Activated CD8-positive, alpha-beta memory T cell treated with anti-CD3 and anti-CD28 coated beads, Interleukin-2, amount 10 ng/mL, durations not matched to agents 7 days and 5 days (primary cell): Measurements from ENCODE around the gene PIK3R5. TPM values are rescaled to one million over a fixed set of nuclear protein-coding genes. Genes with fewer than 3 reads are reported as not detected.
A peak's percentile ranks its signal among the peaks of the same experiment; 100 is the strongest.

ENCODE experiments used
- ATAC-seq: fragments of 150-1000 bp; cut with Tn5 transposase; one replicate; pipeline ENCODE4 v1.10.0; 2021; ENCODE audit warnings: moderate library complexity
- CTCF ChIA-PET: fragments of 350-600 bp; sonication (Branson Sonifier 250); formaldehyde crosslinking; loops from one replicate; lab custom pipeline; 2021; ENCODE audit warnings: antibody characterized with exemption; lab: Charles Lee
- DNase-seq: peaks from one replicate; pipeline ENCODE4 v3.0.0-alpha.2; 2020
- H3K27ac Mint-ChIP-seq: one replicate; pipeline ENCODE4 v1.8.0; 2021; ENCODE audit warnings: mild to moderate bottlenecking, mixed read lengths
- H3K27me3 Mint-ChIP-seq: one replicate; pipeline ENCODE4 v1.8.0; 2021; ENCODE audit warnings: mixed read lengths
- H3K36me3 Mint-ChIP-seq: one replicate; pipeline ENCODE4 v1.8.0; 2021; ENCODE audit warnings: mild to moderate bottlenecking, mixed read lengths
- H3K4me1 Mint-ChIP-seq: one replicate; pipeline ENCODE4 v1.8.0; 2021; ENCODE audit warnings: mixed read lengths
- H3K4me3 Mint-ChIP-seq: one replicate; pipeline ENCODE4 v1.8.0; 2021; ENCODE audit warnings: mild to moderate bottlenecking, moderate library complexity, mixed read lengths
- H3K9me3 Mint-ChIP-seq: one replicate; pipeline ENCODE4 v1.8.0; 2022; ENCODE audit warnings: low read depth, mixed read lengths
- total RNA-seq, 2 experiments: library from RNA; stranded (reverse); gene quantifications; one replicate each; pipeline ENCODE4 v1.2.3, GENCODE V29; 2021

PIK3R5 gene
- total RNA-seq, 2 experiments from 2014 or later = 48.9 to 51.2 TPM

DNA sequence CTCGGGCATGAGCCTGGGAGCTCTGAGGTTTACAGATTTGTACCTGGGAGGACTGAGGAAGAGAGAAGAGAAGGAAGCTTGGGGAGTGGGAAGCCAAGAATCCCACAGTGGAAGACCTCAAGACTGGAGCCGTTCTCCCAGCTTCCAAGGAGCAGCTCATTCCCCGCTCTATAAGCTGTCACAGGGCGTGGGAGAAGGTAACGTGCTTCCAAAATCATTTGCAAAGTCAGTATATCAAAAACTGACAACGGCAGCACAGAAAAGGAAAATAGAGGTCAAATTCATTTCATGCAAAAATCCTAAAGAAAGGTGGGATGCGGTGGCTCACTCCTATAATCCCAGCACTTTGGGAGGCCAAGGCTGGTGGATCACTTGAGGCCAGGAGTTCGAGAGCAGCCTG is 7.8 kb downstream of the PIK3R5 start:
- DNase-seq (no peak), ATAC-seq (no peak)
- no peaks in the 10 kb centered on the region for H3K27me3 Mint-ChIP-seq
- H3K4me3 Mint-ChIP-seq = no peak overlapping the region
- peak overlapping the region; percentile 22 for H3K27ac Mint-ChIP-seq
- peaks cover 95% of the 10 kb centered on the region for H3K4me1 Mint-ChIP-seq
- CTCF ChIA-PET = interaction anchor here (1.5 to 2.1 kb wide), 2 partner anchors 9 to 18 kb away, joined by 7 to 12 read pairs; no protein-coding TSS in a partner anchor
- H3K36me3 Mint-ChIP-seq = peaks cover 62% of the 10 kb centered on the region
- H3K9me3 Mint-ChIP-seq = no peaks in the 10 kb centered on the region

- DNase-seq (no peak), ATAC-seq (peak; percentile 80)
- H3K4me1 Mint-ChIP-seq = peaks cover 95% of the 10 kb centered on the region
- H3K27ac Mint-ChIP-seq = peak overlapping the region; percentile 90
- H3K27me3 Mint-ChIP-seq = no peaks in the 10 kb centered on the region
- CTCF ChIA-PET = interaction anchor here (0.6 to 2.1 kb wide), 5 partner anchors 8 to 570 kb away, joined by 3 to 12 read pairs (median 4); partner anchors contain the start of gene PIK3R5
- peaks cover 5% of the 10 kb centered on the region for H3K9me3 Mint-ChIP-seq
- peak overlapping the region; percentile 8 for H3K4me3 Mint-ChIP-seq
- peaks cover 67% of the 10 kb centered on the region for H3K36me3 Mint-ChIP-seq
Measured at GRCh38 chr17:8956465-8956902, 9.0 kb downstream of the PIK3R5 start.

GRCh38 chr17:8955021-8955959 is 10.2 kb downstream of the PIK3R5 start:
- Mint-ChIP-seq H3K27ac (peak overlapping the region; percentile 90), H3K4me3 (no peak overlapping the region), H3K36me3 (peaks cover 72% of the 10 kb centered on the region), H3K4me1 (peaks cover 97% of the 10 kb centered on the region), H3K27me3 (no peaks in the 10 kb centered on the region), H3K9me3 (peaks cover 15% of the 10 kb centered on the region)
- CTCF ChIA-PET = interaction anchor here (0.6 to 3.0 kb wide), 3 partner anchors 9 to 341 kb away, joined by 3 to 17 read pairs (median 3); partner anchors contain the start of gene PIK3R5
- DNase-seq (no peak), ATAC-seq (no peak)

DNA sequence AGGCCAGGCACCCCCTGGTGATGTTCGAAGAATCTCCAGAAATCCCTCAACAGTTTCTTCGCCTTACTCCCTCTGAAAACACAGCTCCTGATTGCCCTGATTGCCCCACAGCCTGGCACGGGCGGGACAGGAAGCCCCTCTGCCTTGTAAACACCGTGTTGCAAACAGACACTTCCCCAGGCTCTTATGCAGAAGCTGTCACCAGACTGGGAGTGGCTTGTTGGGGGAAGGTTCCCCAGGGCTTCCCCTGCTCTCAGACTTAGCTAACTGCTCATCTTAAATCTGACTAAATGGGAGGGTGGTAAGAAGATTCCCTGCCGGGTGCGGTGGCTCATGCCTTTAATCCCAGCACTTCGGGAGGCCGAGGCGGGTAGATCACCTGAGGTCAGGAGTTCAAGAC is 11.2 kb downstream of the PIK3R5 start:
- DNase-seq (peak; percentile 86), ATAC-seq (peak; percentile 74)
- no peaks in the 10 kb centered on the region for H3K27me3 Mint-ChIP-seq
- H3K27ac Mint-ChIP-seq = peak overlapping the region; percentile 90
- H3K4me3 Mint-ChIP-seq = peak overlapping the region; percentile 40
- H3K9me3 Mint-ChIP-seq = peaks cover 17% of the 10 kb centered on the region
- H3K36me3 Mint-ChIP-seq = peaks cover 71% of the 10 kb centered on the region
- CTCF ChIA-PET = interaction anchor here (0.9 to 3.0 kb wide), 6 partner anchors 10 to 208 kb away, joined by 3 to 17 read pairs (median 4); partner anchors contain the start of gene PIK3R5
- H3K4me1 Mint-ChIP-seq = peaks cover 94% of the 10 kb centered on the region

DNA sequence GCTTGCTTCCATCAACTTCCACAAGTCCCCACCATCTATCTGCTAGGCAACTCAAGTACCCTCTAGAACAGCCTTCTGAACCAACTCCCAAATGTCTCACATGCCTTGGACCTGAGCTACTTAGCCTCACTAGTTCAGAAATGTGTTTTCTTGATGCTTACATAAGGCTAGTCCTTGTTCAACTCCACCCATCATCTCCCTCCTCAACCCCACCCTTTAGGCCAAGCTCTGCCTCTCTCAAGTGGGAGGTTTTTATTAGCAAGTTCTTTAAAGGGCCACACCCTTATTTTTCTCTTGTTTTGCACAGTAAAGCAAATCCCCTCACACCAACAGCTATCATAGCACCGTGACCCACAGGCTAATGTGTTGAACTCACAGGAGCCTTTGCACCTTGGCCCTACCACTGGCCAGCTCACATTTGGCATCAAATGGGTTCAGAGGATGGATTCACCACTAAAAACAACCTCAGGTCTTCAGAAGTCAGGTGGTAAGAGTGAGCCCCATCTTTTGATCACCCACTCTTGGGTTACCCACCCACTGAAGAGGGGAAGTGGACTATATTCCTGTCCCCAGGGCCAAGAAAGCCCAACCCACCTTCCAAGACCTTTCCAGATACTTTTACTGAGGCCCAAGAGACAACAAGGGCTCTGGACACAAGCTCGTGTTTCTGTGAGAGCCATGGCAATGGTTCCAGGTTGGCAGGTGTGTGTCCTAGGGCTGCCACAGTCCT is 12.2 kb downstream of the PIK3R5 start:
- Mint-ChIP-seq H3K4me1 (peaks cover 94% of the 10 kb centered on the region), H3K4me3 (no peak overlapping the region)
- ATAC-seq = no peak

DNA sequence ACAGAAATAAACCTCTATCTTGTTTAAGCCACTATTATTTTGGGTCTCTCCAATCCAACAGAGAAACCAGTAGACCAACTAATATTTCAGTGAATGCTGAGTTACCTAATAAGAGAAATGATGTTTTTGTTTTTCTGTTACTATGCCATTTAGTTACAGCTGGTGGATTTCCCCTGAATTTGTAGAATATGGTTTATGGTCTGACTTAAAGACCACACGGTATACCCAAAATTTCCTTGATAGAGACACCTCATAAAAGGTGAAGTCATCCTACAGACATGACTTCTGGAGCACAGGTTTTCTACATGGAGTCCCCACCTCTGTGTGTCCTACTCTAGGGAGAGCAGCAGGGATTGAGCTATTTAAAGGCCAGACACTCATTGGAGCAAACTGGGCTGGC is 13.3 kb downstream of the PIK3R5 start:
- Mint-ChIP-seq H3K27ac (peak overlapping the region; percentile 62), H3K4me1 (peaks cover 92% of the 10 kb centered on the region), H3K27me3 (no peaks in the 10 kb centered on the region), H3K4me3 (no peak overlapping the region), H3K36me3 (peaks cover 60% of the 10 kb centered on the region), H3K9me3 (peaks cover 17% of the 10 kb centered on the region)
- CTCF ChIA-PET = interaction anchor here (1.4 to 3.0 kb wide), 3 partner anchors 10 to 57 kb away, joined by 5 to 17 read pairs (median 8); partner anchors contain the start of gene PIK3R5
- DNase-seq (no peak), ATAC-seq (no peak)

More for the DNA sequence above, 12.2 kb downstream of the PIK3R5 start:
- peaks cover 17% of the 10 kb centered on the region for H3K9me3 Mint-ChIP-seq
- no peak for DNase-seq
- peaks cover 65% of the 10 kb centered on the region for H3K36me3 Mint-ChIP-seq
- no peaks in the 10 kb centered on the region for H3K27me3 Mint-ChIP-seq
- H3K27ac Mint-ChIP-seq = no peak overlapping the region
- CTCF ChIA-PET = interaction anchor here (0.9 to 3.0 kb wide), 5 partner anchors 11 to 207 kb away, joined by 3 to 17 read pairs (median 4); partner anchors contain the start of gene PIK3R5

DNA sequence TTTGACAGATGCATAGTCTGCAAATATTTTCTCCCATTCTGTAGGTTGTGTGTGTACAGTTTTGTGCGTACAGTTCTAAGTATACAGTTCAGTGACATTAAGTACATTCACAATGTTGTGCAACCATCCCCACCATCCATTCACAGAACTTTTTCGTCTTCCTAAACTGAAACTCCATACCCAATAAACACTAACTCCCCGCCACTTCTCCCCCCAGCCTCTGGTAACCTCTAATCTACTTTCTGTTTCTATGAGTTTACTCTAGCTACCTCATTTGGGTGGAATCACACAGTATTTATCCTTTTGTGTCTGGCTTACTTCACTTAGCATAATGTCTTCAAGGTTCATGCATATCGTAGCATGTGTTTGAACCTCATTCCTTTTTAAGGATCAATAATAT is 14.3 kb downstream of the PIK3R5 start:
- peaks cover 59% of the 10 kb centered on the region for H3K36me3 Mint-ChIP-seq
- H3K4me1 Mint-ChIP-seq = peaks cover 91% of the 10 kb centered on the region
- ATAC-seq (no peak), DNase-seq (no peak)
- peak overlapping the region; percentile 76 for H3K27ac Mint-ChIP-seq
- CTCF ChIA-PET = interaction anchor here (1.3 kb wide), 1 partner anchor 9 kb away, joined by 4 read pairs; no protein-coding TSS in a partner anchor
- H3K27me3 Mint-ChIP-seq = no peaks in the 10 kb centered on the region
- no peak overlapping the region for H3K4me3 Mint-ChIP-seq
- H3K9me3 Mint-ChIP-seq = peaks cover 17% of the 10 kb centered on the region

DNA sequence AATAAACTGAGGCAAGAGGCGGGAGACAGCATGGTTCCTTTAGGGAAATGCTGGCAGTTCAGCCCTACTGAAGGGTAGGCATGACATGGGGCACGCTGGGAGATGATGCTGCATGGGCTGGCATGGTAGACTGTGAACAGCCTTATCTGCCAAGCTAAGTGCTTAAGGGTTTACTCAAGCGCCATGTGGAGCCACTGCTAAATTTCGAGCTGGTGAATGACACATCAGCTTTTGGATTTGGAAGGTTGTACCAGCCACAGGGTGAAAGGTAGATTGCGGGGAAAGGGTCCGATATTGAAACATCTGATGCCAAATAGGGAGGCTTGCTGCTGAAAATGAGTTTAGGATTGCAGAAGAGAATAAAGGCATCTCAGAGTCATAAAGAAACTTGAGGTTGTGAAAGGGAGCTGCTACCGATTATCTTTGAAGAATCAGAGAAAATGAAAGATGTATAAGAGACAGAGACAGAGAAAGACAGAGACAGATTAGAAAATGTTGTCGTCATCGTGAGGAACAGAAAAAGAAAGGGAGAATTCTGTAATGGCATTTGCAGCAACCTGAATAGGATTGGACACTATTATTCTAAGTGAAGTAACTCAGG is 16.3 kb downstream of the PIK3R5 start:
- H3K27me3 Mint-ChIP-seq = no peaks in the 10 kb centered on the region
- peaks cover 17% of the 10 kb centered on the region for H3K9me3 Mint-ChIP-seq
- CTCF ChIA-PET = interaction anchor here (1.1 to 4.4 kb wide), 4 partner anchors 8 to 49 kb away, joined by 3 to 23 read pairs (median 6); partner anchors contain the start of gene PIK3R5
- ATAC-seq = peak; percentile 74
- DNase-seq = no peak
- H3K27ac Mint-ChIP-seq = peak overlapping the region; percentile 83
- H3K4me3 Mint-ChIP-seq = peak overlapping the region; percentile 69
- peaks cover 68% of the 10 kb centered on the region for H3K36me3 Mint-ChIP-seq
- H3K4me1 Mint-ChIP-seq = peaks cover 80% of the 10 kb centered on the region

- DNase-seq (no peak), ATAC-seq (peak; percentile 38)
- Mint-ChIP-seq H3K9me3 (peaks cover 17% of the 10 kb centered on the region), H3K4me1 (peaks cover 76% of the 10 kb centered on the region), H3K36me3 (peaks cover 69% of the 10 kb centered on the region), H3K4me3 (peak overlapping the region; percentile 69), H3K27me3 (no peaks in the 10 kb centered on the region), H3K27ac (peak overlapping the region; percentile 83)
- CTCF ChIA-PET = interaction anchor here (0.9 to 4.4 kb wide), 6 partner anchors 8 to 90 kb away, joined by 3 to 23 read pairs (median 4); partner anchors contain the start of gene PIK3R5
Measured at GRCh38 chr17:8948462-8948861, 17.0 kb downstream of the PIK3R5 start.

- H3K27me3 Mint-ChIP-seq = no peaks in the 10 kb centered on the region
- no peak for ATAC-seq
- H3K27ac Mint-ChIP-seq = no peak overlapping the region
- no peak overlapping the region for H3K4me3 Mint-ChIP-seq
- CTCF ChIA-PET = interaction anchor here (4.4 kb wide), 1 partner anchor 18 kb away, joined by 23 read pairs; the partner anchor contains the start of gene PIK3R5
- H3K36me3 Mint-ChIP-seq = peaks cover 61% of the 10 kb centered on the region
- DNase-seq = no peak
- peaks cover 70% of the 10 kb centered on the region for H3K4me1 Mint-ChIP-seq
- H3K9me3 Mint-ChIP-seq = peaks cover 15% of the 10 kb centered on the region
Measured at GRCh38 chr17:8947201-8947600, 18.3 kb downstream of the PIK3R5 start.

GRCh38 chr17:8946476-8946875 is 19.0 kb downstream of the PIK3R5 start:
- DNase-seq (no peak), ATAC-seq (no peak)
- CTCF ChIA-PET = interaction anchor here (0.7 to 4.4 kb wide), 2 partner anchors 15 to 18 kb away, joined by 3 to 23 read pairs; partner anchors contain the start of gene PIK3R5
- H3K9me3 Mint-ChIP-seq = peaks cover 12% of the 10 kb centered on the region
- H3K27ac Mint-ChIP-seq = no peak overlapping the region
- H3K36me3 Mint-ChIP-seq = peaks cover 54% of the 10 kb centered on the region
- H3K27me3 Mint-ChIP-seq = no peaks in the 10 kb centered on the region
- no peak overlapping the region for H3K4me3 Mint-ChIP-seq
- H3K4me1 Mint-ChIP-seq = peaks cover 70% of the 10 kb centered on the region

GRCh38 chr17:8946071-8946470 is 19.4 kb downstream of the PIK3R5 start:
- Mint-ChIP-seq H3K27me3 (no peaks in the 10 kb centered on the region), H3K27ac (no peak overlapping the region), H3K4me1 (peaks cover 70% of the 10 kb centered on the region), H3K36me3 (peaks cover 50% of the 10 kb centered on the region), H3K4me3 (no peak overlapping the region), H3K9me3 (peaks cover 8% of the 10 kb centered on the region)
- CTCF ChIA-PET = no interaction called here
- DNase-seq (no peak), ATAC-seq (no peak)
